Astrocyte of the cerebellum (primary cell): ENCODE data around the gene THAP3.
"Not testable (repeated sequence)": the region's sequence is repeated elsewhere in the genome, so short reads cannot be mapped to it uniquely, and the experiment has no call there.

Source experiments
- DNase-seq: peaks from one replicate; pipeline ENCODE4 v3.0.0-alpha.2; 2011; ENCODE audit warnings: low read depth
- H3K4me3 ChIP-seq: 2 replicates; pipeline ENCODE4 v1.5.1; 2011; ENCODE audit warnings: mild to moderate bottlenecking, low read depth, low read length, moderate library complexity
- in situ Hi-C: cut with HindIII; loops from 2 replicates; pipeline ENCODE4 v1.10.0; 2017; ENCODE audit warnings: low sequenced_read_pairs
- TF ChIP-seq, protein P1 (sequence below): IDR thresholded peaks from 2 replicates; pipeline ENCODE4 v1.5.1; 2012; ENCODE audit warnings: low read length, low read depth, moderate library complexity, mild to moderate bottlenecking; ENCODE audit errors: missing control alignments

Gene THAP3

DNA sequence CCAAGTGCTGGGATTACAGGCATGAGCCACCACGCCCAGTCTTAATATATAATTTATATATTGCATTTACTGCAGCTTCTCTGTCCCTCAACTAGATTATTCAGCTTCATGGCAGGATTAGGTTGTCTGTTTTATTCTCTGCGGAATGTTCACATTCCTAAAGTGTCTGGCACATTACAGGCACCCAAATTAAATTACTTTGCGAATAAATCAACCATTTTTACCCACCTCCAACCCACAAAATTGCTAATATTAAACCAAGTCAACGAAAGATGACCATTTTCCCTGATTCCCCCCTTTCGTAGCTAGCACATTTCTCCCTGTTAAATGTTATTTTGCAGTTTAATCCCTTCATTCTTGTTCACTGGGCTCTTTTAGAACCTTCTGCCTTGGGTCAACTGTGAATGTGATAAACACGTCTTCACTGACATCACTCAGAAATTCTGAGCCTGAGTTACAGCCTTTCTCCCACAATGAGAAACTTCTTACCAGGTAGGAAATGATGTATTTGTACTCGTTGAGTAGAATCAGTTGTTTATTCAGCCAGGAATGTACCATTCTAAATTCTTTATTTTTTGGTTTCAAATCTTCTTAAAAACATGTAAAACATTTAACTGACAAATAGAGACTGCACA is 35.9 kb downstream of the THAP3 start:
- in situ Hi-C loops, result no loop called here

DNA sequence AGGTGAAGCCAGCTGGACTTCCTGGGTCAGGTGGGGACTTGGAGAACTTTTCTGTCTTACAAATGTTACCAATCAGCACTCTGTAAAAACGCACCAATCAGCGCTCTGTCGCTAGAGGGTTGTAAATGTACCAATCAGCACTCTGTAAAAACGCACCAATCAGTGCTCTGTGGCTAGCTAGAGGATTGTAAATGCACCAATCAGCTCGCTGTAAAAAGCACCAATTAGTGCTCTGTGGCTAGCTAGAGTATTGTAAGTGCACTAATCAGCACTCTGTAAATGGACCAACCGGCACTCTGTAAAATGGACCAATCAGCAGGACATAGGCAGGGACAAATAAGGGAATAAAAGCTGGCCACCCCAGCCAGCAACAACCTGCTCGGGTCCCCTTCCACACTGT is 37.8 kb downstream of the THAP3 start:
- in situ Hi-C loops, DNase-seq, H3K4me3 ChIP-seq: not testable (repeated sequence)

More for the DNA sequence above, 35.9 kb downstream of the THAP3 start:
- H3K4me3 ChIP-seq, result no peak overlapping the region
- no peak for DNase-seq
- TF ChIP-seq, protein P1, sequence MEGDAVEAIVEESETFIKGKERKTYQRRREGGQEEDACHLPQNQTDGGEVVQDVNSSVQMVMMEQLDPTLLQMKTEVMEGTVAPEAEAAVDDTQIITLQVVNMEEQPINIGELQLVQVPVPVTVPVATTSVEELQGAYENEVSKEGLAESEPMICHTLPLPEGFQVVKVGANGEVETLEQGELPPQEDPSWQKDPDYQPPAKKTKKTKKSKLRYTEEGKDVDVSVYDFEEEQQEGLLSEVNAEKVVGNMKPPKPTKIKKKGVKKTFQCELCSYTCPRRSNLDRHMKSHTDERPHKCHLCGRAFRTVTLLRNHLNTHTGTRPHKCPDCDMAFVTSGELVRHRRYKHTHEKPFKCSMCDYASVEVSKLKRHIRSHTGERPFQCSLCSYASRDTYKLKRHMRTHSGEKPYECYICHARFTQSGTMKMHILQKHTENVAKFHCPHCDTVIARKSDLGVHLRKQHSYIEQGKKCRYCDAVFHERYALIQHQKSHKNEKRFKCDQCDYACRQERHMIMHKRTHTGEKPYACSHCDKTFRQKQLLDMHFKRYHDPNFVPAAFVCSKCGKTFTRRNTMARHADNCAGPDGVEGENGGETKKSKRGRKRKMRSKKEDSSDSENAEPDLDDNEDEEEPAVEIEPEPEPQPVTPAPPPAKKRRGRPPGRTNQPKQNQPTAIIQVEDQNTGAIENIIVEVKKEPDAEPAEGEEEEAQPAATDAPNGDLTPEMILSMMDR, result no peak

DNA sequence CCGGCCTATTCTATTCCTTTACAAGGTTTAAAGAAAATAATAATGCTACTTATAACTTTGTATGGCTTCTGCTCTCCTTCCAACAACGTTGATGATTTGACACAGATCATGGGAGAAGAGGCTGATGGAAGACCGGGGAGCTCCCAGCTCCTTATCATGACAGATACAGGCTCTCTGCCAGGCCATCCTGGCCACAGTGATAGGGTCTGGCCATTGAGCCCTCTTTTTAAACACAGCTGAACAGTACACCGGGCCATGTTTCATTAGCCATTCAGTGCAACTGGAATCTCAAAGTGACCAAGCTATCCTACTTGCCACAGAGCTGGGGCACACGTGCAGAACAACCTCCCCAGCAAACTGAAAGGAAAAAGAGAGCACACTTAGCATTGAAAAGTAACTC is 42.0 kb downstream of the THAP3 start:
- in situ Hi-C loops, result no loop called here
- TF ChIP-seq, protein P1, result no peak
- no peak overlapping the region for H3K4me3 ChIP-seq
- no peak for DNase-seq

DNA sequence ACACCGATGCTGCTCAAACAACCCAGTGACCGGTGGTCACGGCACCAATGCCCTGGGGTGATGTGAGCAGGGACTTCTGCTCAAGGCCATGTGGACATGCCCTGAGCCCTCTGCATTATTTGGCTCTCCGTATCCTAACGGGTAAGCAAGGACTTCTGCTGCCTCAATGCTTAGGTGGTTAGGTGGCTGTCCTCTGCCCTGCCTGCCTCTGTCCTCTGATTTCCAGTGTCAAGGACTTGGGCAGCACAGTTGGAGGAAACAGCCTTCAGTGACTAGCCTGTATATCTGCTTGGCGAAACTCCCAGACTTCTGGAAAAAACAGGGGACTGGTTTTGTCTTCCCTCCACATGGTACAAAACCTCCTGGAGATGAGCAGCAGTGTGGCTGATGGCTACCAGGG is 42.5 kb downstream of the THAP3 start:
- DNase-seq, result no peak
- TF ChIP-seq, protein P1, result no peak
- no peak overlapping the region for H3K4me3 ChIP-seq
- in situ Hi-C loops, result no loop called here

DNA sequence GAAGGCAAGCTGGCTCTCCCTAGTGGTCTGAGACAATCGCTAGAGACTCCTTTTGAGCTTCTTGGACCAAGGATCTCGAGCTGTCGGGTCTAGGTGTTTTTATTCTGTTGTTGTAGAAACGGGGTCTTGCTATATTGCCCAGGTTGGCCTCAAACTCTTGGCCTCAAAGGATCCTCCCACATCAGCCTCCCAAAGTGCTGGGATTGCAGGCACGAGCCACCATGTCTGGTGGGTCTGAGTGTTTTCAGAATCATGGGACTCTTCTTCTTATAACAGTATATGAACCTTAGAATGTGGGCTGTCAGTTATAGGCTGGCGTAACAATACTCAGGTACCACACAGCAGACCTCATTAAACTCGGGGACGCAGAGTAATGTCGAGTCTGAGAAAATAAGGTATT is 43.8 kb downstream of the THAP3 start:
- TF ChIP-seq, protein P1, result no peak
- no peak overlapping the region for H3K4me3 ChIP-seq
- in situ Hi-C loops, result no loop called here
- no peak for DNase-seq

DNA sequence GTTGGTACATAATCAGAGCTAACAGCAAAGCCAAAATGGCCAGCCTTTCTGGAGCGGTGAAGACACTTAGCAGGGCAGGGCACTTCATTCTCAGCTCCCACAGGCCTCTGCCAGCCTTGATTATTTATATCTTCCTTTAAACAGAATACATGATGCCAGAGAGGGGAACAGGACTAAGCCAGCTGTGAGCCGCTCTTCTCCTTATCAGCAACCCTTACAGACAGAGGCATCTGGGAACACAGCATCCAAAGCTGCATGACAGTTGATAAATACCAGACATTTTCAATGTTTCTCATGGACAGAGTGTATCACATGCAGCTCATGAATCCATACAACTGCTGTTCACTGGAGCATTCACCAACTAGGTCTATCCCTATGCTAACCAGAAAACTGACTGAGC is 47.9 kb downstream of the THAP3 start:
- TF ChIP-seq, protein P1, result no peak
- no peak for DNase-seq
- in situ Hi-C loops, result no loop called here
- no peak overlapping the region for H3K4me3 ChIP-seq

DNA sequence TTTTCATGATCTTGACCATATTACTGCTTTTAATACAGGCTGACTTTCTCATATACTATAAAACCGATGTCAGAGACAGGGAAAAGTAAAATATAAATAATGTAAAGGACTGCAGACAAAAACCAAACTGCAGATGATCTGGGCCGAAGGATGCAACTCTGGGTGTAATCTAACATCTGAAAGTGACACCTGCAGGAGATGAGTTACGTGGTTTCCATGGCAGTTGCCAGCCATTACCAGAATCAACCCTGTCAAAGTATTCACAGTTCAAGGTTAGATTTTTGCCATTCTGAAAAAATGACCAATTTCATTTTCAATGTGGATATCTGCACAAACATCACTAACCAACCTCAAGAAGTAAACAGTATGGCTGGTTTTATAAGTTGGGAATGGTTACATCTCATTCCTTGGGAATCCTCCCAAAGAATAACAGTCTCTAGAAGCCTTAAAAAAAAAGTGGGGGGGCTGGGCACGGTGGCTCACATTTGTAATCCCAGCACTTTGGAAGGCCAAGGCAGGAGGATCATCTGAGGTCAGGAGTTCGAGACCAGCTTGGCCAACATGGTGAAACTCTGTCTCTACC is 49.2 kb downstream of the THAP3 start:
- no peak overlapping the region for H3K4me3 ChIP-seq
- in situ Hi-C loops, result no loop called here
- TF ChIP-seq, protein P1, result no peak
- no peak for DNase-seq
